ENCODE results near the gene IMP4. TPM values are rescaled to one million over a fixed set of nuclear protein-coding genes. Genes with fewer than 3 reads are reported as not detected.

The IMP4 gene
- polyA plus RNA-seq, 4 donors = 25.1 to 43.3 (median 34.6) TPM

- no peak for DNase-seq (ENCODE audit: low read depth in 4 of 4, low spot score in 3 of 4)
Measured at GRCh38 chr2:130355172-130355577, 12.5 kb downstream of the IMP4 start.

- peak; percentile 44 to 80 (median 68) for DNase-seq (ENCODE audit: low read depth in 4 of 4, low spot score in 3 of 4)
Measured at GRCh38 chr2:130355578-130356431, 13.1 kb downstream of the IMP4 start, which contains the start of gene PTPN18. Gene PTPN18, plus strand, starts transcription at chr2:130356056. Its CDS starts 52 bp downstream, at chr2:130356108.

DNA sequence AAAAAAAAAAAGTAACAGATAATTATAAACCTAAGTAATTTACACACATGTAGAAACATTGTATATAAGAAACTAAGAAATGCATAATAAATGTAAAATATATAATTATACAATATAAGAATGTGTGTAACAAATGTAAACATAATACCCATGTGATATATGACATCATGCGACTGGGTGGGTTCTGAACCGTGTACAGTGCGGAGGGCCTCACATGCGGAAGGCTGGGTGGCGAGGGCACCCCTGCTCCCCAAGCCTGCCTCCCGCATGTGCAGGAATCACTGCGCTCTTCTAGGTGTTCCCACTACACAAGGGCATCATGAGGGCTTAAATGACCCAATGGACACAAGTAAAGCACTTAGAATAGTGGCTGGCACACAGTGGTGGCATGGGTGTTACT, 15.2 kb downstream of the IMP4 start:
- no peak for DNase-seq (ENCODE audit: low read depth in 4 of 4, low spot score in 3 of 4)

GRCh38 chr2:130358420-130359350, 16.0 kb downstream of the IMP4 start:
- DNase-seq (ENCODE audit: low read depth in 4 of 4, low spot score in 3 of 4) = no peak

- no peak for DNase-seq (ENCODE audit: low read depth in 4 of 4, low spot score in 3 of 4)
Measured at GRCh38 chr2:130359466-130359865, 16.8 kb downstream of the IMP4 start.

GRCh38 chr2:130363479-130363878, 20.8 kb downstream of the IMP4 start:
- DNase-seq (ENCODE audit: low read depth in 4 of 4, low spot score in 3 of 4) = no peak

GRCh38 chr2:130365075-130365474, 22.4 kb downstream of the IMP4 start:
- no peak for DNase-seq (ENCODE audit: low read depth in 4 of 4, low spot score in 3 of 4)

DNA sequence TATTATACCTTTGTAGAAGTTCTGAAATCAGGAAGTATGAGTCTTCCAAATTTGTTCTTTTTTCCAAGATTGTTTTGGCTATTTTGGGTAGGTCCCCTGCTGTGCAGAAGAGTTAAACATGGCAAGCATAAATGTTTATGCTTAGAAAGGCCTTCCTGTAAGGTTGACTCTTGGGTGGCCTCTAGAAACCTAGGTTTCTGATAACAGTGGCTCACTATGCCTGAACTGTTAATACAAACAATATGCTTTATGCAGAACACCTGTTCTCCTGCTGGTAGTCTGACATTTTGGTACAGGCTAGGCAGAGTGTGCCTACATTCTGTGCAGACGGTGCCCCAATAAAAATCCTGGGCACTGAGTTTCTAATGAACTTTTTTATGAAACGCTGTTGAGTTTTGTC, 23.3 kb downstream of the IMP4 start:
- DNase-seq (ENCODE audit: low read depth in 4 of 4, low spot score in 3 of 4) = no peak

DNA sequence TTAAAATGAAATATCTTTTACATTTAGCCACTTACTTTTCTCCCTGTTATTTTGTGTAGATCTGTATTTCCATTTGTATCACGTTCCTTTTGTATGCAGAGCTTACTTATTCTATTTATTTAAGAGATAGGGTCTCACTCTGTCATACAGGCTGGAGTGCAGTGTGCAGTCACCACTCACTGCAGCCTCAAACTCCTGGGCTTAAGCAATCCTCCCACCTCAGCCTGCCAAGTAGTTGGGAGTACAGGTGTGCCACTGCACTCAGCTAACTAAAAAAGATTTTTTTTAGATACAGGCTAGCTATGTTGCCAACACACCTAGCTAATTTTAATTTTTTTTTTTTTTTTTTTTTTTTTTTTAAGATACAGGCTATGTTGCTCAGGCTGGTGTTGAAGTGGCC, 24.0 kb downstream of the IMP4 start:
- no peak for DNase-seq (ENCODE audit: low read depth in 4 of 4, low spot score in 3 of 4)

DNA sequence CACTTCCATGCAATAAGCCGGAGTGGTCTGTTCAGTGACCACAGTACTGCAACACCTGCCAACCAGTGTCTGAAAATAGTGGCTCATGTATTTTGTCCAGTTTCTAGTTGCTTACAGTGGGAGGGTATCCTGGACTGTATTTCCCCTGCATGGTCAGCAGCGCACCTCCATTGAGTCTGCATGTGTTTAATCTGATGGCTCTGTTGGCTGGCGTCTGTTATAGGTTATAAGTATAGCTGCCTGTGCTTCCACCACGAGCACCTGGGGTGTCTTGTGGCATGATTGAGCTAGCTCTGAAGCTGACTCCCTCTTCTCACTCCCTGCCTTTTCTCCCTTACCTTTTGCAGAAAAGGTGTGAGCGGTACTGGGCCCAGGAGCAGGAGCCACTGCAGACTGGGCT, 26.1 kb downstream of the IMP4 start:
- no peak for DNase-seq (ENCODE audit: low read depth in 4 of 4, low spot score in 3 of 4)

DNA sequence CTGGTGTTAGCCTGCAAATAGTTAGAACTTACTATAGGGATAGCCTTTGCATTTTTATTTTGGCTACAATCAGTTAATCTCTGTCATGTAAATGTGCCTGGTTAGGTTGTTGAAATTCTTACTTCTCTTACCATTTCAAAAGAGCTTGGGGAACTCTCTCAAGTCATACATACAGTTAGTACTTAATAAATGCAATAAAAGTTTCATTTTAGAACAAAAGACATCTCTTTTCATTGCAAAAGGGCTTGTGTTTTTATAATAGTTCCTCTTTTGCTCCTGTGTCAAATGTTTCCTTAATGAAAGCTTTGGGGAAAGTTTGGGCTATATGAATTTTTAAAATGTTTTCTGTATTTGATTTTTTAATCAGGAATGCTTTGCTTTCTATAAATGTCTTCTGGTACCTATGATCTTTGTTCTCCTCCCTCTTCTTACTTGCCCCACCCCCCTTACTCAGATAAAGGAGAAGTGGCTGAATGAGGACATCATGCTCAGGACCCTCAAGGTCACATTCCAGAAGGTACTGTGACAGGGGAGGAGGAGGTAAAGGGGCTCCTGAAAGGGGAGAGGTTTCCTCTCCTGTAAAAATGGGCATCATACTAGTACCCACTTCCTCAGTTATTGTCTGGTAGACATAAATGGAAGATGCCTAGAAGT, 26.7 kb downstream of the IMP4 start:
- no peak for DNase-seq (ENCODE audit: low read depth in 4 of 4, low spot score in 3 of 4)

GRCh38 chr2:130369965-130370341, 27.3 kb downstream of the IMP4 start:
- DNase-seq (ENCODE audit: low read depth in 4 of 4, low spot score in 3 of 4) = no peak

DNA sequence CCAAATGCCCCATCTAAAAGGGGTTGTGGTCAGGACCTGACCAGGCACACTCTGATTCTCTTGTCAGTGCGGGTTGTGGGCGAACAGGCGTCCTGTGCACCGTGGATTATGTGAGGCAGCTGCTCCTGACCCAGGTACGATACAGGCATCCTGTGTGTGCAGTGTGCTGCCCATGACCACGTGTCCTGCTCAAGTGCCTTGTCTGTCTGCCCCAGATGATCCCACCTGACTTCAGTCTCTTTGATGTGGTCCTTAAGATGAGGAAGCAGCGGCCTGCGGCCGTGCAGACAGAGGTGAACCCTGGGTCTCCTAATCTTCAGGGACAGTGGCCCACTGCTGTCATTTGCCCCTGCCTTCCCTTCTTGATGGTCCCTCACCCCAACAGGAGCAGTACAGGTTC, 27.8 kb downstream of the IMP4 start:
- no peak for DNase-seq (ENCODE audit: low read depth in 4 of 4, low spot score in 3 of 4)

GRCh38 chr2:130371723-130372054, 29.0 kb downstream of the IMP4 start:
- peak in 1 of 4 donors; percentile 27 for DNase-seq (ENCODE audit: low read depth in 4 of 4, low spot score in 3 of 4)

GRCh38 chr2:130372055-130372832, 29.5 kb downstream of the IMP4 start:
- DNase-seq (ENCODE audit: low read depth in 4 of 4, low spot score in 3 of 4) = peak; percentile 68 to 78 (median 74)

GRCh38 chr2:130372833-130373807, 30.4 kb downstream of the IMP4 start:
- DNase-seq (ENCODE audit: low read depth in 4 of 4, low spot score in 3 of 4) = no peak

DNA sequence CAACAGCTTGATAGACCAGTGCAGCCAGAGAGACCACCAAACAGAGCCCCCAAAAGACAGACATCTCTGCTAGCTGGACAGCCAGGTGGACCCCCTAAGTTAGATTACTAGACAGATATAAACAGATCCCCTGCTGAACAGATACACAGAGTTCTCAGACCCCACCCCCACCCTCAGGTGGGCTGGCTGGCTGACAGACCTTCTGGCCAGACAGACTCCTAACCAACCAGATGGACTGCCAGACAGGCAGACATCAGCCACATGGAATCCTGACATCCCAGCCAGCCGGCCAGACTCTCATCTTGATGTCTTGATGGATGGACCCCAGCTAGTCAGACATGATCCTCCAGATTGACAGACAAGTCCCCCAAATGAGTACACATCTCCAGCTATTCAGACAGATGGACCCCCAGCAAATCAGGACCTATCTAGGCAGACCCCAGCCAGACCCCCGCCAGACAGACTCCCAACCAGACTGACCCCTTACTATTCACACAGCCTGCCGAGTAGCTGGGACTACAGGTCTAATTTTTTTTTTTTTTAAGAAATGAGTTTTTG, 31.2 kb downstream of the IMP4 start:
- no peak for DNase-seq (ENCODE audit: low read depth in 4 of 4, low spot score in 3 of 4)

- no peak for DNase-seq (ENCODE audit: low read depth in 4 of 4, low spot score in 3 of 4)
Measured at GRCh38 chr2:130374587-130375290, 32.0 kb downstream of the IMP4 start.
